ENCODE data around the gene RAB15.

DNA sequence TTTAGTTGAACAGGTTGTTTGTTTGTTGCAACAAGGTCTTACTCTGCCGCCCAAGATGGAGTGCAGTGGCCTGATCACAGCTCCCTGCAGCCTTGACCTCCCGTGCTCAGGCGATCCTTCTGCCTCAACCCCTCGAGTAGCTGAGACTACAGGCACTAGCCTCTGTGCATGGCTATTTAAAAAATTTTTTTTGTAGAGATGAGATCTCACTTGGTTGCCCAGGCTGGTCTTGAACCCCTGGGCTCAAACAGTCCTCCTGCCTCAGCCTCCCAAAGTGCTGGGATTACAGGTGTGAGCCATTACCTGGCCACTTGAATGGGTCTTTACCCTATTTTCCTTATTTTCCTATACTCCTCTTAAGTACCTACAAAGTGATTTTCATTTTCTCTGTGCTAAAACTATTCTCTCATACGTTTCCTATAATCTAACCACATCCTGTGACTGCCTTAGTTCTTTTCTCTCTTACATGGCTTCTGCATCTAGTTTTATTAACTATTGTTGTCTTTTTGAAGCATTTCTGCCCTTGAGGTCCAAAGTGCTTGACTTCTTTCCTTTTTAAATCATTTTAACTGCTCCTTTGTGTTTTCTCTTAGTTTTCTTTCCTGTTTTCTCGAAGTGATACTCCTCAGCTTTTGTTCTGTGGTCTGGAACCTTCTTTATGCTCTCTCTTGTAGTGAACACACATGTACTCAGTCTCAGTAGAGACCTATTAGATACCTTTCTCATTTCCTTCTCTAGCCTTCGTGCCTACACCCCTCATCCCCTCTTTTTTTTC lies 43.7 kb downstream of the RAB15 start:
- TF ChIP-seq CTCF (IDR thresholded peaks at IDR 0.05) (no peak), POLR2A (IDR thresholded peaks at IDR 0.05) (no peak)
